ENCODE data around the gene LGI2.

The LGI2 gene

GRCh38 chr4:24995346-24995919 is 35.3 kb downstream of the LGI2 start:
- no peak for DNase-seq (ENCODE audit: low read depth)

- DNase-seq (ENCODE audit: low read depth), result no peak
Observed at GRCh38 chr4:24993551-24994080, 37.1 kb downstream of the LGI2 start.

GRCh38 chr4:24992968-24993367 is 37.8 kb downstream of the LGI2 start:
- no peak for DNase-seq (ENCODE audit: low read depth)

- no peak for DNase-seq (ENCODE audit: low read depth)
Observed at GRCh38 chr4:24991015-24991414, 39.7 kb downstream of the LGI2 start.

- DNase-seq (ENCODE audit: low read depth), result no peak
Observed at GRCh38 chr4:24989327-24989726, 41.4 kb downstream of the LGI2 start.

GRCh38 chr4:24988776-24989175 is 42.0 kb downstream of the LGI2 start:
- no peak for DNase-seq (ENCODE audit: low read depth)

- DNase-seq (ENCODE audit: low read depth), result no peak
Observed at GRCh38 chr4:24984602-24985532, 45.9 kb downstream of the LGI2 start.

- no peak for DNase-seq (ENCODE audit: low read depth)
Observed at GRCh38 chr4:24980740-24981139, 50.0 kb downstream of the LGI2 start.

GRCh38 chr4:24980064-24980690 is 50.6 kb downstream of the LGI2 start:
- DNase-seq (ENCODE audit: low read depth), result peak; percentile 30

GRCh38 chr4:24979554-24979953 is 51.2 kb downstream of the LGI2 start:
- DNase-seq (ENCODE audit: low read depth), result no peak

GRCh38 chr4:24978291-24979075 is 52.3 kb downstream of the LGI2 start:
- DNase-seq (ENCODE audit: low read depth), result no peak

- no peak for DNase-seq (ENCODE audit: low read depth)
Observed at GRCh38 chr4:24975510-24975909, 55.2 kb downstream of the LGI2 start.

GRCh38 chr4:24973747-24974601 is 56.8 kb downstream of the LGI2 start:
- DNase-seq (ENCODE audit: low read depth), result no peak

- DNase-seq (ENCODE audit: low read depth), result no peak
Observed at GRCh38 chr4:24973404-24973746, 57.4 kb downstream of the LGI2 start.

GRCh38 chr4:24971192-24971591 is 59.6 kb downstream of the LGI2 start:
- no peak for DNase-seq (ENCODE audit: low read depth)

GRCh38 chr4:24970635-24971034 is 60.1 kb downstream of the LGI2 start:
- no peak for DNase-seq (ENCODE audit: low read depth)

- DNase-seq (ENCODE audit: low read depth), result no peak
Observed at GRCh38 chr4:24970191-24970590, 60.6 kb downstream of the LGI2 start.

- no peak for DNase-seq (ENCODE audit: low read depth)
Observed at GRCh38 chr4:24969486-24969885, 61.3 kb downstream of the LGI2 start.

- no peak for DNase-seq (ENCODE audit: low read depth)
Observed at GRCh38 chr4:24968992-24969391, 61.8 kb downstream of the LGI2 start.

- no peak for DNase-seq (ENCODE audit: low read depth)
Observed at GRCh38 chr4:24968278-24968677, 62.5 kb downstream of the LGI2 start.

GRCh38 chr4:24967346-24967745 is 63.4 kb downstream of the LGI2 start:
- DNase-seq (ENCODE audit: low read depth), result no peak
